ENCODE data around the gene PAWR. TPM values are rescaled to one million over a fixed set of nuclear protein-coding genes. Genes with fewer than 3 reads are reported as not detected.

Gene PAWR
- total RNA-seq, 2 donors from 2014 or later: 4.4 to 18.5 TPM

GRCh38 chr12:79537675-79538074 is 153.1 kb downstream of the PAWR start:
- no peak overlapping the region for H3K27ac Mint-ChIP-seq
- H3K9me3 Mint-ChIP-seq: no peaks in the 10 kb centered on the region
- H3K27me3 Mint-ChIP-seq (ENCODE audit: low read depth): no peaks in the 10 kb centered on the region
- no peaks in the 10 kb centered on the region for H3K36me3 Mint-ChIP-seq (ENCODE audit: insufficient read depth in 2 of 2)
- H3K4me3 Mint-ChIP-seq: no peak overlapping the region
- H3K4me1 Mint-ChIP-seq (ENCODE audit: low read depth): no peaks in the 10 kb centered on the region
- DNase-seq (no peak), ATAC-seq (replicated peaks in 1 of 2) (no peak)

GRCh38 chr12:79535751-79536150 is 155.0 kb downstream of the PAWR start:
- DNase-seq (no peak), ATAC-seq (replicated peaks in 1 of 2) (no peak)
- H3K9me3 Mint-ChIP-seq: no peaks in the 10 kb centered on the region
- no peaks in the 10 kb centered on the region for H3K27me3 Mint-ChIP-seq (ENCODE audit: low read depth)
- no peaks in the 10 kb centered on the region for H3K36me3 Mint-ChIP-seq (ENCODE audit: insufficient read depth in 2 of 2)
- H3K4me3 Mint-ChIP-seq: no peak overlapping the region
- no peaks in the 10 kb centered on the region for H3K4me1 Mint-ChIP-seq (ENCODE audit: low read depth)
- no peak overlapping the region for H3K27ac Mint-ChIP-seq

Other genes with a start within 250 kb of the PAWR start
- gene PPP1R12A, start 244.1 kb upstream of the PAWR start, total RNA-seq: 10 to 100 TPM; 66.6 to 67.5 TPM